Central memory CD8-positive, alpha-beta T cell (primary cell): ENCODE data around the gene MEGF6.

Experiments used
- ATAC-seq: fragments of 150-1000 bp; cut with Tn5 transposase; replicated peaks from 2 replicates; pipeline ENCODE4 v1.10.0; 2022; ENCODE audit warnings: mild to moderate bottlenecking, moderate FRiP score, moderate number of reproducible peaks; ENCODE audit not compliant: poor library complexity, severe bottlenecking; ENCODE audit errors: extremely low read depth
- DNase-seq, 2 donors: peaks; one replicate each; pipeline ENCODE4 v3.0.0; 2021; ENCODE audit warnings: low spot score in 2 of 2
- H3K27ac Mint-ChIP-seq: one replicate; pipeline ENCODE4 v1.8.0; 2022; ENCODE audit warnings: low read depth, mild to moderate bottlenecking, moderate library complexity, mixed read lengths
- H3K27me3 Mint-ChIP-seq: one replicate; pipeline ENCODE4 v1.8.0; 2022; ENCODE audit warnings: mixed read lengths
- H3K36me3 Mint-ChIP-seq: one replicate; pipeline ENCODE4 v1.8.0; 2022; ENCODE audit warnings: mild to moderate bottlenecking, moderate library complexity, mixed read lengths; ENCODE audit not compliant: insufficient read depth
- H3K4me1 Mint-ChIP-seq: one replicate; pipeline ENCODE4 v1.8.0; 2022; ENCODE audit warnings: mixed read lengths
- H3K4me3 Mint-ChIP-seq: one replicate; pipeline ENCODE4 v1.8.0; 2022; ENCODE audit warnings: mild to moderate bottlenecking, moderate library complexity, mixed read lengths
- H3K9me3 Mint-ChIP-seq: one replicate; pipeline ENCODE4 v1.8.0; 2022; ENCODE audit warnings: mixed read lengths

MEGF6 gene

GRCh38 chr1:3607703-3608065 is 3.6 kb downstream of the MEGF6 start:
- peaks cover 7% of the 10 kb centered on the region for H3K27me3 Mint-ChIP-seq
- DNase-seq = no peak
- no peak for ATAC-seq
- peaks cover 8% of the 10 kb centered on the region for H3K4me1 Mint-ChIP-seq
- no peaks in the 10 kb centered on the region for H3K36me3 Mint-ChIP-seq
- no peak overlapping the region for H3K4me3 Mint-ChIP-seq
- H3K27ac Mint-ChIP-seq = no peak overlapping the region
- H3K9me3 Mint-ChIP-seq = no peaks in the 10 kb centered on the region

- Mint-ChIP-seq H3K36me3 (no peaks in the 10 kb centered on the region), H3K4me1 (peaks cover 6% of the 10 kb centered on the region), H3K27ac (no peak overlapping the region), H3K9me3 (no peaks in the 10 kb centered on the region), H3K27me3 (peaks cover 6% of the 10 kb centered on the region), H3K4me3 (no peak overlapping the region)
- ATAC-seq (no peak), DNase-seq (no peak)
These were observed 4.3 kb downstream of the MEGF6 start for GRCh38 chr1:3606779-3607702.

GRCh38 chr1:3604997-3605823 is 6.1 kb downstream of the MEGF6 start:
- H3K4me3 Mint-ChIP-seq = no peak overlapping the region
- DNase-seq (no peak), ATAC-seq (no peak)
- no peaks in the 10 kb centered on the region for H3K27me3 Mint-ChIP-seq
- no peaks in the 10 kb centered on the region for H3K4me1 Mint-ChIP-seq
- H3K36me3 Mint-ChIP-seq = no peaks in the 10 kb centered on the region
- no peaks in the 10 kb centered on the region for H3K9me3 Mint-ChIP-seq
- no peak overlapping the region for H3K27ac Mint-ChIP-seq

GRCh38 chr1:3604468-3604974 is 6.8 kb downstream of the MEGF6 start:
- Mint-ChIP-seq H3K36me3 (no peaks in the 10 kb centered on the region), H3K27me3 (no peaks in the 10 kb centered on the region), H3K27ac (no peak overlapping the region), H3K4me1 (no peaks in the 10 kb centered on the region), H3K9me3 (no peaks in the 10 kb centered on the region), H3K4me3 (no peak overlapping the region)
- no peak for DNase-seq
- no peak for ATAC-seq

- Mint-ChIP-seq H3K4me3 (no peak overlapping the region), H3K27ac (no peak overlapping the region)
- ATAC-seq = no peak
These were observed 7.5 kb downstream of the MEGF6 start for GRCh38 chr1:3603571-3604467.

GRCh38 chr1:3603156-3603555 is 8.2 kb downstream of the MEGF6 start:
- H3K36me3 Mint-ChIP-seq = no peaks in the 10 kb centered on the region
- no peak overlapping the region for H3K4me3 Mint-ChIP-seq
- no peaks in the 10 kb centered on the region for H3K27me3 Mint-ChIP-seq
- H3K27ac Mint-ChIP-seq = no peak overlapping the region
- H3K4me1 Mint-ChIP-seq = peaks cover 4% of the 10 kb centered on the region
- ATAC-seq (no peak), DNase-seq (no peak)
- no peaks in the 10 kb centered on the region for H3K9me3 Mint-ChIP-seq

More at GRCh38 chr1:3603571-3604467, 7.5 kb downstream of the MEGF6 start:
- no peaks in the 10 kb centered on the region for H3K9me3 Mint-ChIP-seq
- H3K4me1 Mint-ChIP-seq = no peaks in the 10 kb centered on the region
- no peaks in the 10 kb centered on the region for H3K27me3 Mint-ChIP-seq
- no peak for DNase-seq
- H3K36me3 Mint-ChIP-seq = no peaks in the 10 kb centered on the region

GRCh38 chr1:3602375-3602774 is 8.9 kb downstream of the MEGF6 start:
- H3K4me3 Mint-ChIP-seq = no peak overlapping the region
- DNase-seq = no peak
- peaks cover 12% of the 10 kb centered on the region for H3K4me1 Mint-ChIP-seq
- H3K36me3 Mint-ChIP-seq = peaks cover 1% of the 10 kb centered on the region
- no peak for ATAC-seq
- H3K27ac Mint-ChIP-seq = no peak overlapping the region
- H3K9me3 Mint-ChIP-seq = no peaks in the 10 kb centered on the region
- H3K27me3 Mint-ChIP-seq = no peaks in the 10 kb centered on the region

GRCh38 chr1:3601743-3602142 is 9.6 kb downstream of the MEGF6 start:
- ATAC-seq = no peak
- Mint-ChIP-seq H3K4me3 (no peak overlapping the region), H3K27me3 (no peaks in the 10 kb centered on the region), H3K36me3 (peaks cover 1% of the 10 kb centered on the region), H3K9me3 (no peaks in the 10 kb centered on the region), H3K27ac (no peak overlapping the region), H3K4me1 (peaks cover 17% of the 10 kb centered on the region)
- no peak for DNase-seq

GRCh38 chr1:3600354-3600753 is 11.0 kb downstream of the MEGF6 start:
- no peaks in the 10 kb centered on the region for H3K9me3 Mint-ChIP-seq
- DNase-seq = no peak
- H3K27me3 Mint-ChIP-seq = no peaks in the 10 kb centered on the region
- ATAC-seq = no peak
- no peak overlapping the region for H3K27ac Mint-ChIP-seq
- H3K4me3 Mint-ChIP-seq = no peak overlapping the region
- H3K36me3 Mint-ChIP-seq = peaks cover 1% of the 10 kb centered on the region
- peaks cover 17% of the 10 kb centered on the region for H3K4me1 Mint-ChIP-seq

- Mint-ChIP-seq H3K36me3 (peaks cover 1% of the 10 kb centered on the region), H3K27me3 (no peaks in the 10 kb centered on the region), H3K4me3 (no peak overlapping the region), H3K4me1 (peaks cover 17% of the 10 kb centered on the region), H3K9me3 (no peaks in the 10 kb centered on the region), H3K27ac (no peak overlapping the region)
- no peak for DNase-seq
- no peak for ATAC-seq
These were observed 11.5 kb downstream of the MEGF6 start for GRCh38 chr1:3599816-3600215.

- Mint-ChIP-seq H3K4me1 (peaks cover 17% of the 10 kb centered on the region), H3K27me3 (no peaks in the 10 kb centered on the region), H3K4me3 (peak overlapping the region; percentile 23), H3K27ac (no peak overlapping the region), H3K9me3 (no peaks in the 10 kb centered on the region), H3K36me3 (peaks cover 1% of the 10 kb centered on the region)
- DNase-seq (no peak), ATAC-seq (no peak)
These were observed 12.0 kb downstream of the MEGF6 start for GRCh38 chr1:3599286-3599811.
